Activated CD8-positive, alpha-beta T cell treated with anti-CD3 and anti-CD28 coated beads for 36 hours (primary cell): ENCODE data around the gene ASB18. TPM values are rescaled to one million over a fixed set of nuclear protein-coding genes. Genes with fewer than 3 reads are reported as not detected.

Source experiments
- ATAC-seq: fragments of 200-7000 bp; cut with Tn5 transposase; one replicate; pipeline ENCODE4 v1.10.0; 2021; ENCODE audit warnings: mild to moderate bottlenecking, moderate library complexity
- CTCF ChIA-PET: fragments of 350-600 bp; sonication (Branson Sonifier 250); formaldehyde crosslinking; loops from one replicate; lab custom pipeline; 2021; ENCODE audit warnings: antibody characterized with exemption; lab: Charles Lee
- POLR2A ChIA-PET: fragments of 350-600 bp; sonication (Branson Sonifier 250); formaldehyde crosslinking; loops from one replicate; lab custom pipeline; 2021; ENCODE audit warnings: antibody characterized with exemption; lab: Charles Lee
- DNase-seq: peaks from one replicate; pipeline ENCODE4 v3.0.0-alpha.2; 2020
- H3K27ac Mint-ChIP-seq: one replicate; pipeline ENCODE4 v1.8.0; 2021; ENCODE audit warnings: mild to moderate bottlenecking, mixed read lengths
- H3K27me3 Mint-ChIP-seq: one replicate; pipeline ENCODE4 v1.8.0; 2021; ENCODE audit warnings: mixed read lengths
- H3K36me3 Mint-ChIP-seq: one replicate; pipeline ENCODE4 v1.8.0; 2021; ENCODE audit warnings: low read depth, mixed read lengths
- H3K4me1 Mint-ChIP-seq: one replicate; pipeline ENCODE4 v1.8.0; 2021; ENCODE audit warnings: low read depth, mixed read lengths
- H3K4me3 Mint-ChIP-seq: one replicate; pipeline ENCODE4 v1.8.0; 2021; ENCODE audit warnings: mild to moderate bottlenecking, moderate library complexity, mixed read lengths
- H3K9me3 Mint-ChIP-seq: one replicate; pipeline ENCODE4 v1.8.0; 2021; ENCODE audit warnings: mixed read lengths
- CTCF ChIP-seq: fragments of 200-600 bp; IDR thresholded peaks from one replicate; pipeline ENCODE4 v1.8.0; 2022; ENCODE audit warnings: antibody characterized with exemption, mild to moderate bottlenecking
- intact Hi-C: fragments of 100-400 bp; cut with micrococcal nuclease; formaldehyde crosslinking; loops from one replicate; pipeline ENCODE4 v1.10.0; 2022
- total RNA-seq, 2 experiments: library from RNA; stranded (reverse); gene quantifications; one replicate each; pipeline ENCODE4 v1.2.3, GENCODE V29; 2021

The ASB18 gene
- total RNA-seq, 2 experiments from 2014 or later, result not detected

GRCh38 chr2:236165842-236166795, 98.1 kb downstream of the ASB18 start:
- H3K27ac Mint-ChIP-seq, result no peak overlapping the region
- ChIA-PET POLR2A (interaction anchor here (0.6 kb wide), 1 partner anchor 398 kb away, joined by 3 read pairs; no protein-coding TSS in a partner anchor), CTCF (interaction anchor here (2.0 kb wide), 1 partner anchor 12 kb away, joined by 13 read pairs; no protein-coding TSS in a partner anchor)
- DNase-seq (no peak), ATAC-seq (no peak)
- peaks cover 63% of the 10 kb centered on the region for H3K27me3 Mint-ChIP-seq
- H3K36me3 Mint-ChIP-seq, result no peaks in the 10 kb centered on the region
- H3K4me3 Mint-ChIP-seq, result peak overlapping the region; percentile 31
- H3K9me3 Mint-ChIP-seq, result no peaks in the 10 kb centered on the region
- no peak for TF ChIP-seq CTCF
- peaks cover 13% of the 10 kb centered on the region for H3K4me1 Mint-ChIP-seq
- intact Hi-C loops, result loop anchor here (10.0 kb wide), 1 partner anchor 491 kb away; no protein-coding TSS in a partner anchor

GRCh38 chr2:236164925-236165841, 99.0 kb downstream of the ASB18 start:
- Mint-ChIP-seq H3K27ac (no peak overlapping the region), H3K27me3 (peaks cover 60% of the 10 kb centered on the region), H3K4me3 (no peak overlapping the region), H3K9me3 (no peaks in the 10 kb centered on the region), H3K36me3 (no peaks in the 10 kb centered on the region), H3K4me1 (peaks cover 13% of the 10 kb centered on the region)
- no peak for DNase-seq
- ChIA-PET CTCF (interaction anchor here (0.6 to 2.0 kb wide), 4 partner anchors 13 to 386 kb away, joined by 3 to 13 read pairs (median 3); no protein-coding TSS in a partner anchor), POLR2A (interaction anchor here (0.6 to 0.7 kb wide), 2 partner anchors 11 to 398 kb away, joined by 3 read pairs; no protein-coding TSS in a partner anchor)
- TF ChIP-seq CTCF, result no peak
- intact Hi-C loops, result loop anchor here (10.0 kb wide), 1 partner anchor 490 kb away; no protein-coding TSS in a partner anchor
- ATAC-seq, result no peak

- Mint-ChIP-seq H3K4me3 (no peak overlapping the region), H3K27me3 (peaks cover 52% of the 10 kb centered on the region), H3K4me1 (peaks cover 13% of the 10 kb centered on the region), H3K9me3 (no peaks in the 10 kb centered on the region), H3K36me3 (no peaks in the 10 kb centered on the region), H3K27ac (no peak overlapping the region)
- DNase-seq, result no peak
- ChIA-PET POLR2A (interaction anchor here (0.7 kb wide), 1 partner anchor 12 kb away, joined by 3 read pairs; no protein-coding TSS in a partner anchor), CTCF (interaction anchor here (0.6 to 2.0 kb wide), 3 partner anchors 13 to 385 kb away, joined by 3 to 13 read pairs (median 3); no protein-coding TSS in a partner anchor)
- ATAC-seq, result no peak
- intact Hi-C loops, result loop anchor here (10.0 kb wide), 1 partner anchor 490 kb away; no protein-coding TSS in a partner anchor
- TF ChIP-seq CTCF, result no peak
Measured at GRCh38 chr2:236164201-236164924, 99.8 kb downstream of the ASB18 start.

- intact Hi-C loops, result loop anchor here (10.0 kb wide), 1 partner anchor 489 kb away; no protein-coding TSS in a partner anchor
- ATAC-seq, result no peak
- no peak for TF ChIP-seq CTCF
Measured at GRCh38 chr2:236163471-236164200, 100.6 kb downstream of the ASB18 start.

More at GRCh38 chr2:236163471-236164200, 100.6 kb downstream of the ASB18 start:
- Mint-ChIP-seq H3K36me3 (no peaks in the 10 kb centered on the region), H3K4me3 (no peak overlapping the region), H3K4me1 (peaks cover 13% of the 10 kb centered on the region), H3K27me3 (peaks cover 48% of the 10 kb centered on the region), H3K9me3 (no peaks in the 10 kb centered on the region), H3K27ac (no peak overlapping the region)
- ChIA-PET CTCF (interaction anchor here (0.6 to 1.9 kb wide), 2 partner anchors 13 to 17 kb away, joined by 3 to 10 read pairs; no protein-coding TSS in a partner anchor), POLR2A (interaction anchor here (0.6 kb wide), 1 partner anchor 73 kb away, joined by 5 read pairs; no protein-coding TSS in a partner anchor)
- no peak for DNase-seq
